Loucy (cell line): Measurements from ENCODE around the gene PRMT3.

ENCODE experiments used
- EZH2phosphoT487 ChIP-seq: fragments of 200-600 bp; IDR thresholded peaks from 2 replicates; pipeline ENCODE4 v1.6.1; 2018; ENCODE audit warnings: antibody characterized with exemption, mild to moderate bottlenecking, moderate library complexity, borderline replicate concordance
- TF ChIP-seq, protein P1 (sequence below): fragments of 200-600 bp; sonication (generic); conservative IDR thresholded peaks from 2 replicates; pipeline ENCODE4 v1.5.1; 2014; ENCODE audit warnings: mild to moderate bottlenecking, antibody characterized with exemption, low read length

DNA sequence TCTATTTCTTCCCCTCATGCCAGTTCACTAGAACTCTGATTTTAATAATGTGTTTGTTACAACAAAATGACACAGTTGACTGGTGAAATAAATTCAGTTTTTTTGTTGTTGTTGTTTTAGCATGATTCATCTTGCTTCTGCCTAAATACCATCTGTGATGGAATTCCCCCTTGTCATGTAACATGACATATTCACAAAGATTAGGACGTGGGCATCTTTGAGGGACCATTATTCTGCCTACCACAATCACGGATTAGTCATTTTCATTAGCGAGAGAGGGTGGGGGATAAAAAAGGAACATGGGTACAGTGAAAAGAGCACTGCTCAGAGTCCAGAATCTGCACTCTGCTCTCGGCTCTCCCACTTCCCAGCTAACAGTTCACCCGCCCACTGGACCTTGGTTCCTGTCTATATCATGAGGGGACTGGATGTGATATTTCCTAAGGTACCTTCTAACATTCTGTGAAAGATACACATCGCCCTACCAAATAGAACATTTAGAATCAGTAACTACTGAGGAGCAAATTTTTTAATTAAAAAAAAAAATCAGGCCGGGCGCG, 12.7 kb upstream of the PRMT3 start:
- TF ChIP-seq, protein P1, sequence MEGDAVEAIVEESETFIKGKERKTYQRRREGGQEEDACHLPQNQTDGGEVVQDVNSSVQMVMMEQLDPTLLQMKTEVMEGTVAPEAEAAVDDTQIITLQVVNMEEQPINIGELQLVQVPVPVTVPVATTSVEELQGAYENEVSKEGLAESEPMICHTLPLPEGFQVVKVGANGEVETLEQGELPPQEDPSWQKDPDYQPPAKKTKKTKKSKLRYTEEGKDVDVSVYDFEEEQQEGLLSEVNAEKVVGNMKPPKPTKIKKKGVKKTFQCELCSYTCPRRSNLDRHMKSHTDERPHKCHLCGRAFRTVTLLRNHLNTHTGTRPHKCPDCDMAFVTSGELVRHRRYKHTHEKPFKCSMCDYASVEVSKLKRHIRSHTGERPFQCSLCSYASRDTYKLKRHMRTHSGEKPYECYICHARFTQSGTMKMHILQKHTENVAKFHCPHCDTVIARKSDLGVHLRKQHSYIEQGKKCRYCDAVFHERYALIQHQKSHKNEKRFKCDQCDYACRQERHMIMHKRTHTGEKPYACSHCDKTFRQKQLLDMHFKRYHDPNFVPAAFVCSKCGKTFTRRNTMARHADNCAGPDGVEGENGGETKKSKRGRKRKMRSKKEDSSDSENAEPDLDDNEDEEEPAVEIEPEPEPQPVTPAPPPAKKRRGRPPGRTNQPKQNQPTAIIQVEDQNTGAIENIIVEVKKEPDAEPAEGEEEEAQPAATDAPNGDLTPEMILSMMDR: no peak
- no peak for TF ChIP-seq EZH2phosphoT487
